Coronary artery (tissue), 2 donors: ENCODE data around the gene ARHGEF1.

Experiments used
- DNase-seq: peaks from one replicate; pipeline ENCODE4 v3.0.0-alpha.2; 2017; ENCODE audit warnings: low spot score
- H3K27ac ChIP-seq, 2 donors: fragments of 200-600 bp; sonication (generic); one replicate each; pipeline ENCODE4 v1.5.1; 2016 to 2019
- H3K4me3 ChIP-seq: fragments of 200-600 bp; sonication (generic); 2 replicates; pipeline ENCODE4 v1.5.1; 2016; ENCODE audit warnings: mild to moderate bottlenecking, moderate library complexity
- CTCF ChIP-seq: fragments of 200-600 bp; sonication (generic); IDR thresholded peaks from one replicate; pipeline ENCODE4 v1.5.1; 2019; ENCODE audit warnings: antibody characterized with exemption

ARHGEF1 gene

GRCh38 chr19:41940731-41941409, 57.9 kb downstream of the ARHGEF1 start:
- no peak for TF ChIP-seq CTCF
- DNase-seq = no peak
- peak overlapping the region; percentile 66 for H3K4me3 ChIP-seq
- H3K27ac ChIP-seq = no peak overlapping the region

- Histone ChIP-seq H3K4me3 (no peak overlapping the region), H3K27ac (no peak overlapping the region)
- DNase-seq = no peak
- TF ChIP-seq CTCF = no peak
These were observed 58.6 kb downstream of the ARHGEF1 start for GRCh38 chr19:41941410-41942202.

- Histone ChIP-seq H3K4me3 (no peak overlapping the region), H3K27ac (no peak overlapping the region)
- DNase-seq = no peak
- no peak for TF ChIP-seq CTCF
These were observed 61.4 kb downstream of the ARHGEF1 start for GRCh38 chr19:41944336-41944735.

- DNase-seq = no peak
- Histone ChIP-seq H3K27ac (no peak overlapping the region), H3K4me3 (no peak overlapping the region)
- TF ChIP-seq CTCF = no peak
These were observed 62.3 kb downstream of the ARHGEF1 start for GRCh38 chr19:41945135-41945766.

- Histone ChIP-seq H3K4me3 (no peak overlapping the region), H3K27ac (no peak overlapping the region)
- no peak for TF ChIP-seq CTCF
- no peak for DNase-seq
These were observed 64.1 kb downstream of the ARHGEF1 start for GRCh38 chr19:41947091-41947490.

GRCh38 chr19:41951686-41952172, 68.7 kb downstream of the ARHGEF1 start:
- Histone ChIP-seq H3K4me3 (no peak overlapping the region), H3K27ac (no peak overlapping the region)
- DNase-seq = no peak
- peak; percentile 96 for TF ChIP-seq CTCF
